Measurements from ENCODE around the gene KRTAP10-6.
"Not testable (repeated sequence)": the region's sequence is repeated elsewhere in the genome, so short reads cannot be mapped to it uniquely, and the experiment has no call there.

KRTAP10-6 gene

DNA sequence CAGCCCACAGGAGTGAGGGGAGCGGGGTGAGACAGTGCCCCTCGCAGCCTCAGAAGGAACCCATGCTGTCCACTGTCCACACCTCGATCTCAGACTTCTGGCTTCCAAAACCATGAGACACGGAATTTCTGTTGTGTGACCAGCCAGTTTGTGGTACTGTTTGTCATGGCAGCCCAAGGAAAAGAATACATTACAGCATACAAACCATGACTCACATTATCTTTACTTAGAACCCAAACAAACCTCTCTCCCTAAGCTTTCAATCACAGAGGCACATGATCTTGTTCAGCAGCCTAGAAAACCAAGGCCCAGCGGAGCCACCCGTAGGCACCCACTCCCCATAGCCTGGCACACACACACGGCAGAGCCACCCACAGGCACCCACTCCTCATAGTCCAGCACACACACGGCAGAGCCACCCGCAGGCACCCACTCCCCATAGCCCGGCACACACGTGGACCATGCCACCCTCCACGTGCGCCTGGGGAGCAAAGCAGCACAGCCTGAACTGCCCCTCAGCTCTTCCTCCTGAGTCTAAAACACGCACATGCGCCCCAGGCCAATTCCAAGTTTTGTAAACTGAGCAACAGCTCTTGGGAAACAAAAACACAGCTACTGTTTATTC, 19.2 kb downstream of the KRTAP10-6 start:
- TF ChIP-seq POLR2A (IDR thresholded peaks at IDR 0.05; ENCODE audit: low read length) (no peak), GATA1 (IDR thresholded peaks at IDR 0.05; ENCODE audit: low read depth, low read length) (no peak)
- DNase-seq = no peak

DNA sequence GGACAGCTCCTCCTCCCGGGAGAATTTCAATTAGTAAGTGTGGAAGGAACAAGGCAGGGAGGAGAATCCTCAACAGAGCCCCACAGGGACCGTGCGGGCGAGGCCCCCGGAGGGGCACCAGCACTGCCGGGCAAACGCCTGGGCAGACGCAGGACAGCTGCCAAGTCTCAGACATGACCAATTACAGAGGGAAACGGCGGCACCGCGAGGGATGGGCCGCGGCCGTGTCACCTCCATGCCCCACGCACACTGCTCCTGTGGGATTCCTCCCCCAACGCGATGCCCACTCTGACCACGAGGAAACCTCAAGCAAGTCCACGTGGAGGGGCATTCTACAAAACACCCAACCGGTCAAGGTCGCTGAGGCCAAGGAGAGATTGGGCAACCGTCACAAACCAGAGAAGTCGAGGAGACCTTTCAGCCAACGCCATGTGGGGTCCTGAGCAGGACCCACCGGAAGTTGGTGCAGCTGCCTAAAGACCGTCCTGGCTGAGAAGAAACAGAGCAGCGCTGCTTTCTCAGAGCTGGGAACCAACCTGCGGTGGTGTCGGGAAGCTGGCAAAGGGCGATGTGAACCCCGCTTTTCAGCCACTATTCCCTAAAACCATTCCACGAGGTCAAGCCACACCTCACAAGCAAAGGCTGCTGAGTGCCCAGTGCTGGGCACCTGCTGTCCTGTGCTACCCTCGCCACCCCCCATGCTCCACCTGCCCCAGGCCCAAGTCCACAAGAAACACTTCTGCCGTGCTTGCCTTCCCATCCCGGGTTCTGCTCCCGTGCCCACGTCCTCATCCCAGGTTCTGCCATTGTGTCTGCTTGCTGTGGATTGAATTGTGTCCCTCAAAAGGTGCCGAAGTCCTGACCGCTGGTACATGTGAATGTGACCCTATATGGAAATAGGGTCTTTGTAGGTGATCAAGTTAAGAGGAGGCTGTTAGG, 20.2 kb downstream of the KRTAP10-6 start:
- no peak for DNase-seq
- TF ChIP-seq POLR2A (IDR thresholded peaks at IDR 0.05; ENCODE audit: low read length) (no peak), GATA1 (IDR thresholded peaks at IDR 0.05; ENCODE audit: low read depth, low read length) (no peak)

DNA sequence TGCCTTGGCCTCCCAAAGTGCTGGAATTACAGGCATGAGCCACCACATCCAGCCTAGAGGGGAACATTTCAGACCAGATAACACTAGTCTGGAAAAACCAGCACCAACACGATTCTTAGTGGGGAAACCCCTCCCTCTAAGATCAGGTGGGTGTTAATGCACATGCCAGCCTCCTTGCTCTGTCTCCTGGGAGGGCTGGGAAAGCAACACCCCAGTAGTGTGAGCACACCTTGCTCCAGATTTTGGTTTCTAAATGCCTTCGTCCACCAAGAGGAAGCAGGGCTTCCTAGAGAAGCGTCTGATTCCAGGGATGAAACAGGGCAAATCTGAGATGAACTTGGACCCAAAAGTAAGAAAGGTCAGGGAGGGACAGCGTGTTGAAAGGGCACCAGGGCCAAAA, 21.0 kb downstream of the KRTAP10-6 start:
- TF ChIP-seq POLR2A (IDR thresholded peaks at IDR 0.05; ENCODE audit: low read length) (no peak), GATA1 (IDR thresholded peaks at IDR 0.05; ENCODE audit: low read depth, low read length) (no peak)
- no peak for DNase-seq

DNA sequence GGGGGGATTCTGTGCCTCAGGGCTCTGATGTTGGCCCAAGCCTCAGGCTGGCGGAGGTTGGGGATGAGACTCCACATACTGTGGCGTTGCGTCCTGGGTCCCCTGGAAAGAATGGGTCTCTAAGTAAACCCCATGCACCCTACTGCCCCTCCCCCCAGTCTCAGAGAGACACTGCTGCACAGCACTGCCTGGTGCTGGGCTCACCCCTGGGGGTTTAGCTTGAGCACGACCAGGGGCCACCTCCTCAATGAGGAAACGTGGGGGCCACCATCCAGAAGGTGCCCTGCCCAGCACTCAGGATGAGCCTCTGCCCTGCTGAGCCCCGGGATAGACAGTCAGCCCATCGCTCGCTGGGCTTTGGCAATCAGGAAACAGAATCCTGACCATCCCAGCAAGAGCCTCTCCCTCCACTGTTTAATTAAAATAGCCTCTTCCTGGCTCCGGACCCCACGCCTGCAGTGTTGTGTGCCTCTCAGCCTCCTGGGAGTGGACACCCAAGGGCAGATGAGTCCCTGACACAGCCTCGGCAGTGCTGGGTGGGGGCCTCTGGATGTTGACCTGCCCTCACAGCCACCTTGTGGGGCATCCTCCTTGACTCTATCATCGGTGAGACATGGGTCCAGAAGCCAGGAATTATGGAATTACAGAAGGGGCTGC, 22.3 kb downstream of the KRTAP10-6 start:
- no peak for DNase-seq
- no peak for TF ChIP-seq POLR2A (IDR thresholded peaks at IDR 0.05; ENCODE audit: low read length)
- no peak for TF ChIP-seq GATA1 (IDR thresholded peaks at IDR 0.05; ENCODE audit: low read depth, low read length)

DNA sequence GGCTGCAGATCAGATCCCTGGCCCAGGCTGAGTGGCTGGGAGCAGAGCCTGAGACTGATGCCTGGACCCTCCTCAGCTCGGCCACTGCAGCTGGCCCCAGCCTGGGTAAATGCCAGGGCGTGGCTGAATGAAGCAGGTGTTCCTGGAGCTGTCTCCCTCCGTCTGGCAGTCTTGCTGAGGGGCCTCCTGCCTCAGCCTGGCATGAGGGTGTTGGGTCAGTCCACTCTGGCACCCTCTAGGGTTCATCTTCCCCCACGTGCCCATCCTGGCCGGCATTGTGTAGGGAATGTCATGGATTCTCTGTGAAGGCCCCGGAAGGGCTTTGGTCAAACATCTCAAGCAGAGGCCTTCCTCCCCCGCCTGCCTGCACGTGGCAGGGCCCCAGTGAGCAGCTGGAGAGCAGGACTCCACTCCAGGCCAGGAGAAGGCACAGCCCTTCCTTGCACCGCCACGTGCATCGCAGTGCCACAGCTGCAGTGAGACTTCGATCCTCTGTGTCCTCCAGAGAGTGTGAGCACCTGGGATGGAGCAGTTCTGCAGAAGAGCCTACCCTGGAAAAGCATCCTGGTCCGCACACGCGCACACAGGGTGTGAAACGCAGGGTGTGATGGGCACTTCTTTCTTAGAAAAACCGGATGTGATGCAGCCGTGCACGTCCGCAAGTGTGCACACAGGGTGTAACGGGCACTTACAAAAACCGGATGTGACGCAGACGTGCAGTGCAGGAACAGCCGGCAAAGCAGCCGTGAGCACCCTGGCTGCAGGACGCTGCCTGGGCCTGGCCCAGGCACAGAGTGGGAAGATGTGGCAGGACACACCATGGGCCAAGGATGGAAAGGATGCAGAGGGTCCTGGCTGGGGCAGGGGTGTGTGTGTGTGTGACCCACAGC, 23.4 kb downstream of the KRTAP10-6 start:
- no peak for TF ChIP-seq POLR2A (IDR thresholded peaks at IDR 0.05; ENCODE audit: low read length)
- DNase-seq = no peak

DNA sequence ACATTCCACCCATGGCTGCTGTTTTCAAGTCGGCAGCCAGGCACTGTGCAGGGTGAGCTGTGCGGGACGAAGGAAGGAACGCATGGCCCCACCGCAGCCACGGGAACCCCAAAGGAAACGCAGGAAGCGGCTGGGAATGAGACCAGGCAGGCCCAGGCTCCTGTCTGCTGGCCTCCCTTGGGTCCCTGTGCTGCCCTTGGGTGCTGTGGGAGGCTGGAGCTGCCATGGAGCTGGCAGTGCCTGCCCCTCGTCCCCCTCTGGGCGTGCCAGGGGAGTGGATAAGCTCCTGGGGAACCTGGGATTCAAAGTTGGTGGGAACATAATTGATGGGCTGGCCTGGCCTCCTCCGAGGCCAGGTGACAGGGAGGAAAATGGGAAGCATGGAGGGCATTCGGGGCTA, 24.0 kb downstream of the KRTAP10-6 start:
- TF ChIP-seq POLR2A (IDR thresholded peaks at IDR 0.05; ENCODE audit: low read length) (no peak), GATA1 (IDR thresholded peaks at IDR 0.05; ENCODE audit: low read depth, low read length) (no peak)
- no peak for DNase-seq

DNA sequence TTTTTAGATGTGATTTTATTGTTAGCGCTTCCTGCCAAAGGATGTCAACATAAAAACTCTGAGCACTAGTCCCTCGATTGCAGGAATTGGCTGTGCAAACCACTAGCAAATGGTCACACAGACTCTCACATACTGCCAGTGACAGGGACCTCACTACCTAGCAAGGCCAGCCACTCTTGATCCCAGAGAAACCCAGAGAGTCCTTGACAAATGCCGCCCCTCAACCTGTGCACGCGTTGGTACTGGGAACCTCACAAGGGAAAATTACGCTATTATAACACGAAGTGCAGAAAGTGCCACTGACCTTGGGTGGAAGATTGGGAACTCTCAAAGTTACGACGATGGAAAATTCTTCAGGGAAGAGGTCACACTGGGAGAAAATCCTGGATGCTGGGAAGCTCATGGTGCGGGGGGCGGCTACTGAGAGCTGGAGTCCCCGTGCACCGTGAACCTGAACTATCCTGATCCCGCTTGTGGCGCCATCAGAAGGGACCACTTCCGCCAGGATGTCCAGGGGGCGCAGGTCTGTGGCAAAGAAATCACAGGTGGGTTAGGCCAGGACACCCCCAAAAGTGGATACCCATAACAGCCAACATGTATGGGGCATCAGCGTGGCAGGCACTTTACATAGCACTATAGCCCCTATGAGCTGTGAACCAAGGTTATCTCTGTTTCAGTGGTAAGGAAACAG, 24.7 kb downstream of the KRTAP10-6 start:
- no peak for DNase-seq
- TF ChIP-seq POLR2A (IDR thresholded peaks at IDR 0.05; ENCODE audit: low read length) (no peak), GATA1 (IDR thresholded peaks at IDR 0.05; ENCODE audit: low read depth, low read length) (no peak)

GRCh38 chr21:44566403-44566802, 25.9 kb downstream of the KRTAP10-6 start:
- TF ChIP-seq POLR2A (IDR thresholded peaks at IDR 0.05; ENCODE audit: low read length) (no peak), GATA1 (IDR thresholded peaks at IDR 0.05; ENCODE audit: low read depth, low read length) (no peak)
- DNase-seq = no peak

DNA sequence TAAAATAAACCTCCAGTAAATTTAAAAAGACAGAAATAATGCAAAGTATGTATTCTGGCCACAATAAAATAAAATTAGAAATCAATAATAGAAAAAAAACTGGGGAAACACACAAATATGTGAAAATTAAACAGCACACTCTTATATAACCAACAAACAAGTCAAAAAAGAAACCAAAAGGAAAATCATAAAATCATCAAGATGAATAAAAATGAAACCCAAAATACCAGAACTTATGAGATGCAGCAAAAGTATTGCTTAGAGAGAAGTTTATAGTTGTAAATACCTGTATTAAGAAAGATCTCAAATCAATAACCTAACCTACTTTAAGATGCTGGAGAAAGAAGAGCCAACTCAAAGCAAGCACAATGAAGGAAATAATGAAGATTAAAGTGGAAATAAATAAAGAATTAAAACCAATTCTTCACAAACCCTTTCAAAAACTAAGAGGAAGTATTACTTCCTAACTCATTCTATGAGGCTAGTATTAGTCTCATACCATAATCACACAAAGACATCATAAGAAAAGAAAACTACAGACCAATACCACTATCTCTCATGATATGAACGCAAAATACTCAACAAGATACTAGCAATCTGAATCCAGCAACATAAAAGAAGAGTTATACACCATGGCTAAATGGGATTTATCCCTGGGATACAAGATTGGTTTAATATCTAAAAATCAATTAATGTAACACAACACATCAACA, 27.3 kb downstream of the KRTAP10-6 start:
- no peak for DNase-seq
- TF ChIP-seq POLR2A (IDR thresholded peaks at IDR 0.05; ENCODE audit: low read length) (no peak), GATA1 (IDR thresholded peaks at IDR 0.05; ENCODE audit: low read depth, low read length) (no peak)

- no peak for DNase-seq
- TF ChIP-seq POLR2A (IDR thresholded peaks at IDR 0.05; ENCODE audit: low read length) (no peak), GATA1 (IDR thresholded peaks at IDR 0.05; ENCODE audit: low read depth, low read length) (no peak)
Measured at GRCh38 chr21:44564099-44564498, 28.2 kb downstream of the KRTAP10-6 start.

GRCh38 chr21:44558695-44559094, 33.6 kb downstream of the KRTAP10-6 start, which contains the start of gene KRTAP10-3:
Gene KRTAP10-3 (minus strand): TSS chr21:44558795. CDS start chr21:44558715, 80 bp downstream.
- TF ChIP-seq POLR2A (IDR thresholded peaks at IDR 0.05; ENCODE audit: low read length) = no peak
- TF ChIP-seq GATA1 (IDR thresholded peaks at IDR 0.05; ENCODE audit: low read depth, low read length) = no peak
- DNase-seq = no peak

- not testable (repeated sequence) for DNase-seq
Measured at GRCh38 chr21:44558329-44558675, 34.0 kb downstream of the KRTAP10-6 start.

All from erythroblast (primary cell).